Hematopoietic multipotent progenitor cell treated with erythropoietin and hydrocortisone succinate and interleukin-3 and kit ligand, for 15 days (in vitro differentiated cells): ENCODE results near the gene ATP2C1.
"Not testable (repeated sequence)": the region's sequence is repeated elsewhere in the genome, so short reads cannot be mapped to it uniquely, and the experiment has no call there.

Source experiments
- DNase-seq: peaks from one replicate; pipeline ENCODE4 v3.0.0-alpha.2; 2015; ENCODE audit warnings: low spot score

The ATP2C1 gene

DNA sequence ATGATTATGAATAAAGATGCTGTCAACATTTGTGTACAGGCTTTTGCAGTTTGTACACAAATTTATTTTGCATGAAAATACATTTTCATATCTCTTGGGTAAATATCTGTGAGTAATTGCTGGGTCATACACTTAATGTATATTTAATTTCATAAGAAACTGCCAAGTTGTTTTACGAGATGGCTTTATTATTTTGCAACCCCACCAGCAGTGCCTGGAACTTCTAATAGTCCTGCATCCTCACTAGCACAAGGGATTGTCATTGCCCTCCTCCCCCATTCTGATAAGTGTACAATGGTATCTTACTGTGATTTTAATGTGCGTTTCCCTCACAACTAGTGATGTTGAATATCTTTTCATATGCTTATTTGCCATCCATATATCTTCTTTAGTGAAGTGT, 87.6 kb downstream of the ATP2C1 start:
- DNase-seq: no peak

DNA sequence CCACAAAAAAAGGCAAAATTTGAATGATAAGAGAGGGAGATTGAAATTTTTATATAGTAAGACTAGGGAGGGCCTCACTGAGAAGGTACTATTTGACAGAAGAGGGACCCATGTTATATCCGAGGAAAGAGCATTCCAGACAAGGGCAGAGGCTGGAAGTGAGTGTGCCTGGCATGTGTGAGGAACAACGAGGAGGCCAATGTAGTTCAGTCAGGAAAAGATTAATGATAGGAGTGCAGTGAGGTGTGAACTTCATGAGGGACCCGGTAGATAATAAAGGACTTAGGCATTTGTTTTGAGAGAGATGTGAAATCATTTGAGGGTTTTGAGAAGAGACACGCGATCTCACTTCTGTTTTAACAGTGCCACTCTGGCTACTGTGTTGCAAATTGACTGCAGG, 96.4 kb downstream of the ATP2C1 start:
- no peak for DNase-seq

DNA sequence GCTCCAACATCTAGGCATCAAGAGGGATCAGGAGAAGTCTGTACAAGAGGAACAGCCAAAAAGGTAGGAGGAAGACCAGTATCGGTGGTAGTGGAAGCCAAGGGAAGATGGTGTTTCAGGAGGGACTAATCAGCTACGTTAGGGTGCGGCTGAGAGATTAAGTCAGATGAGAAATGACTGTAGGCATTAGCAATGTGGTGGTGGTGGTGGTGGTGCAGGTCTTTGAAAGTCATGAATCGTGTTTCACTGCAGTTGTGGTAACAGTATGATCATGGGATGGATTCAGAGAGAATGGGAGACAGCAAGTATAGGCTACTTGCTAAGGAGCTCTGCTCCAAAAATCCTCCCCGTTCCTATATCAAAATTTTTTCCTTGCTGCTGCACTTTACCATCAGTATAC, 97.2 kb downstream of the ATP2C1 start:
- no peak for DNase-seq

DNA sequence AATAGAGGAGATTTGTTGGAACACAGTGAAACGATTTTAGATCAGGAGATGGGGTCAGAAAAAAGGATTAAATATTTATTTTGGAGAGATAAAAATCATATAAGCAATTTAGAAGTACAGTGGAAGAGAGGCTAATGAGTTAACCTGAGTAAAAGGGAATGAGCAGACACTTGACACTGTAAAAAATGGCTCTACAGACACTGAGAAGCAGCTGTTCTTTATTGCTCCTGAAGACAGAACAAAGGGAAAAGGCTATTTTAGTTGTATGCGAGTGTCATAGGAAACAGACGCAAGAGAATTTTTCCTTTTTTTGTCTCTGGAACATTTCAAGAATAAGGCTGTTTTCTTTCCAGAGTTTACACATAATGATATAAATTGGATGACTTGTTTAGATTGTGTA, 98.5 kb downstream of the ATP2C1 start:
- no peak for DNase-seq

DNA sequence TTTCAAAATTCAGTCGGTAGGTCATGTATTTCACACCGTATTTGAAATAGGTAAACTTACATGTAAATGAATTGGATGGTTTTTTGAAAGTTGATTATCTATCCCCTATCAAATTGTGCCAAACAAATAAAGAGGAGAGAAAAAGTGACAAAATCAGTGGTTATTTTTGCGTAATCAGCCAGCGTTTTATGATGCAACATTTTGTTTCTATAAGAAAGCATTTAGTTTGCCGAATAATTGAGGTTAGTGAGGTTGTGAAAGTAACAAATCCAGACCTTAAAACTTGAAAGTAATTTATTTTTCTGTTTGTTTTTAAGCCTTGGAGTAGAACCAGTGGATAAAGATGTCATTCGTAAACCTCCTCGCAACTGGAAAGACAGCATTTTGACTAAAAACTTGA, 103.4 kb downstream of the ATP2C1 start:
- DNase-seq: no peak

DNA sequence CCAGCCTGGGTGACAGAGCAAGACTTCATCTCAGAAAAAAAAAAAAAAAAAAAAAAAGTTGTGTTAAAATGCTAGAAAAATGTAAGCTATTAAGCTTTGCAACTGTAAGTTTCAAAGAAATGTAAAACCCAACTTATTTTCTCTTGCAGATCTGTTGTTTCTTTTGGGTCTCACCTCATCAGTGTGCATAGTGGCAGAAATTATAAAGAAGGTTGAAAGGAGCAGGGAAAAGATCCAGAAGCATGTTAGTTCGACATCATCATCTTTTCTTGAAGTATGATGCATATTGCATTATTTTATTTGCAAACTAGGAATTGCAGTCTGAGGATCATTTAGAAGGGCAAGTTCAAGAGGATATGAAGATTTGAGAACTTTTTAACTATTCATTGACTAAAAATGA, 107.2 kb downstream of the ATP2C1 start:
- no peak for DNase-seq

DNA sequence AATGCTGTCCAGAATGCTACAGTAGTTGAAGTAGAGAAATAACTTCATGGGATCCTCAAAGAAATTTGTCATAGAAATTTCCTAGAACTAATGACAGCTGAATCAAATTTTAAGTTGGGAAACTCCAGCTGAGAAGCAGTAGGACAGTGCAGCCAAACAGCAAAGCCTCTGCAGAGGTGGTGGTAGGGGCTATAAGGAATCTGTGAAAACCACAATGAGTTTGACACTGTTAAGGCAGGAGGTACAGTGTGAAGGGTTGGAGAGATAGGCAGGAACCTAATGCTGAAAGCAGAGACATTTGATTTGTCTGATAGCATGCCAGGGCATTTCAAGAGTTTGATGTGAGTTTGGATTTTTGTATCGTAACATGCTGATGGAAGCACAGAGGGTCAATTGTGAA, 110.7 kb downstream of the ATP2C1 start:
- no peak for DNase-seq

DNA sequence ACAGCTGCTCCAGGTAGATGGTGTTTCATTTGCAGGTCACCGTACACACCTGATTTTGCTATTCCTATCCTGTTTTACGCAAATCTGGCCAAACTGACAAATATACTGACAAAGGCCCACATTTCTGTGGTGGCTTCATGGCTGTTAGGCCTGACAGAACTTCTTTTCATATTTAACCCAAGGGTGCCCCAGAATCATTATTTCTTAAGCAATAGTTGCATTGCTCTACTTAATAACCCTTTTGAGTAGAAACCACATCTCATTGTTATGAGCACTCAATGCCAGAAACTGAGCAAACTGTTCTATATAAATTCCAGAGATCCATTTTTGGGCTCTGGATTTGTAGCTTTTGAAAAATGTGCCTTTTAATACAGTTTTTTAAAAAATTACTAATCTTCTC, 113.4 kb downstream of the ATP2C1 start:
- no peak for DNase-seq

DNA sequence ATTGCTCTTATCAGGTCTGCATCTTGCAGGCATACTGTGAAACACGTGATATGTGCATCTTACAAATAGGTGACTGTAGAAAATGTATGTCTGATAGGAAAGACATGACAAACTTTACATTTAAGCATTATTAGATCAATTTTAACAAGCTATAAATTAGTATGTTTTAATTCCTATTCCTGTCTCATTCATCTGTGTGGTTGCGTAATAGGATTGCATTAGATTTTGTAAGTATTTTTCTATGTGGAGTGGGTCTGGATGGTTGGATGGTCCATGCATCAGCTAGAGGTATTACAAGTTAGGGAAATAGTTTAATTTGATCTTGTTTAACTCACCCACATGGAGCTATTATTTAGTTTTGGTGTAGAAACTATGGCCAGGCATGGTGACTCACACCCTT, 113.9 kb downstream of the ATP2C1 start:
- no peak for DNase-seq

DNA sequence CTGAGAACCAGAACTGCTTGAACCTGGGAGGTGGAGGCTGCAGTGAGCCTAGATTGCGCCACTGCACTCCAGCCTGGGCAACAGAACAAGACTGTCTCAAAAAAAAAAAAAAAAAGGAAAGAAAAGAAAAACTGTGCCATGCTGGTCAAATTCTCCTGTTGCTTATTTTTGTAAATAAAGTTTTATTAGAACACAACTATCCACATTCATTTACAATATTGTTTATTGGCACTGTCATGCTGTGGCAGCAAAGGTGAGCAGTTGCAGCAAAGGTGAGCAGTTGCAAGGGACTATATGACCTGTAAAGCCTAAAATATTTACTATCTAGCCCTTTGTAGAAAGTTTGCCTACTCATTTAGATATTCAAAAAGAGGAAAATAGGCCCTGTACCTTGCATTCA, 114.4 kb downstream of the ATP2C1 start:
- DNase-seq: no peak

DNA sequence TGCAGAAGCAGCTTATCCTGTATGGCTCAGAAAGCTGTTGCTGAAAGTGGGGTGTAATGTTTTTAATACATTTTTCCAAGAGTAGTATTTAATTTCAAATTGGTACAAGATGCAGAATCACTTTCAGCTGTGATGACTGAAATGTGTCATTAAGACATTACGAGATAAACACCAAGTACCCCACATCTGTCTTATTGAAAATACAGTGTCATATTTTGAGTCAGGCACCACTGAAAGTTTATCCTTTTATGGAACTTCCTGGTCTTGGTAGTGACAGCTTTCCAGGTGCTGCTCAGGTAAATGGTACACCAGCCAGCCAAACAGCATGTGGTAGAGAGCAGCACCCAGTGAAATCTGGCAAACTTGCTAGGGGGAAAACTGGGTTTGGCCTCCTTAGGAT, 115.8 kb downstream of the ATP2C1 start:
- no peak for DNase-seq

DNA sequence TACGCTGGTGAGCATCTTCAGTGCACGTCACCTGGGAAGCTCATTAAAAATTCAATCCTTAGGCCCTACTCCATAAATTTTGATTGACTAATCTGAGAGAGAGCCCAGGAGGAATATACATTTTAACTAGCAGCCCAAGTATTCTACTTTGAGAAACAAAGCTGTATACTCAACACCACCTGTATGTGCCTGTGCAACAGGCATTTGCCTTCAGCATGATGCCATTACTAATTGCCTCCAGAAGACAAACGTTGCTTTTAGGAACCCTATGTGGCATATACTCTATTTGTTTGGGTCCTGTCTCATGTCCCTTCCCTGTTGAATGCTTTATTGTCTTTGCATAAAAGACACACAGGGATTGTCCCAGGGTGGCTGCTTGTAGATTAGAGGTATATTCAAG, 125.1 kb downstream of the ATP2C1 start:
- DNase-seq: no peak

DNA sequence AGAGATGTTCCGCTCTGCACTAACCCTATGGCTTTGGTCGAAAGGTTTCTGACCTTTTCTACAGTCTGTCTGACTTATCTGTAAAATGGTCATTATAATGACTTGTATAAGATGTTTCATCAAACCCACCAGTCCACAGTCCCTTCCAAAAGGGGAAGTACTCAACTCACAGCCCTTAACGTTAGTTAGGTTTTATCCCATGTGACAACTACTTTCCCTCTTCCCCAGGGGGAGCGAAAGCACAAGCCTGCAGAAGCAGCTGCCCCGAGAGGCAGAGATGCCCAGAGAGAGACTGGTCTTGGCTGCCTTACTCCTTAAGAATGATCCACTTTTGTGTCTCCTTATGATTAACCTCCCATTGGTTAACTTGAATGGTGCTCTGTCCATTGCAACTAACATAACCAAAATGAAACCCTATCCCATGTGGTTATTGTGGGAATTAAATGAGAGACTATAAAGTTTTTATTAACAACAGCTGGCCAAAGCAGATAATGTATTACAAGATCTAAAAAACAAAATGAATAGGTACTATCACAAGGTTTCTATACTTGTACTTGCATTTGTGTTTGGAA, 126.3 kb downstream of the ATP2C1 start:
- DNase-seq: no peak

DNA sequence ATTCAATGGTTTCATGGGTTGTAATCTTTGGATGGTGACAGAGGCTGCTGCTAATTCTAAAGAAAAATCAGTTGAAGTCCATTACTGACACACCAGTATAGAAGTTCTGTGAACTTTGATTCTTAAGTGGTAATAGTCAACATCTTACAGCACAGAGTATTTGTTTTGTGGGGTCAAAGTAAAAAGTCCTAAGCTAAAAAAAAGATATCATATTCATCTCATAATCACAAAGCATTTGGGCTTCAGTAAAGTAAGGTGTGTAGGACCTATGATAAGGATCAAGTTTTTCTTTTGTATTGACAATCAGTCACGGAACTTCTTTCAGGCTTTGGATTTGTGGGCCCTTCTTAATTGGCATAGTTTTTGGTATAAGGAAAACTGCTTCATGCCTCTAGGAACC, 131.7 kb downstream of the ATP2C1 start:
- DNase-seq: no peak

DNA sequence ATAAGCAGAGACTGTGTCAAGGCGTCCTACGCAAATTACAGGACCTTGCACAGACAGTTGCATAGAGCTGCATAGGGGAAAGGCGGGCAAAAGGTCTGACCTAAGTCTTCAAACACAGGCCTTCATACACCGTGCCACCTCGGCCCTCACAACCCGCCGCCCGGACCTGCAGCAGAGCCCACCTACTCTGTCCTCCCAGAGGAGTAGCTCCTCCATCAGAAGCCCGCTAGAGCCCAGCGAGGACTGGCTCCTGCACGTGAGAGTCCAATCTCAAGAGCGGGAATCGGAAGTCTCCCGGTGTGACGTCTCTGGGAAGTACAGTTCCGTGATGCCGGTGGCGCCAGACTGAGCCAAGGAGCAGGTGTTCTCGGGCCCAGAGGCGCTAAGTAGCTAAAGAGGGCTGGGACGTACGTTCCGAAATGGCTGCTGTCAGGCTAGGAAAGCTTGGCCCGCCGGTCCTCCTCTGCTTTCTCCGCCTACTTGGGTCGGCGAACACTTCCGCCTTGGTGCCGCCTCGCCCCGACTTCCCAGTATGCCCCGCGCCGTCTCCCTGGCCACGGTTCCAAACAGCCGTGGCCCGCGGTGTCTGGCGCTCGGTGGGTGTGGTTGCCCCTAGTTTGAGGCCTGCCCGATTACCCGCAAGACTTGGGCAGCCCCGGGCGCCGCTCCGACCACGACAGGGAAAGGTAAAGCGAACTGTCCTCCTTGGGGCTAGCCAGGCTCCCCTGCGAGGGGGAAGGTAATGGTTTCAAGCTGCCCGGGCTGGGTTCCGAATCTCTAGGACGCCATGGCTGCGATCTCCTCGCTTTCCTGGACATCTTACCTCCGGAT, 132.7 kb downstream of the ATP2C1 start, which contains the start of the genes ASTE1 and NEK11:
Gene ASTE1, minus strand, starts transcription at position 505 of the 831 bp plus-strand sequence. CDS start 1,519 bp downstream, outside the sequence.
Gene NEK11, plus strand, starts transcription at position 557 of the 831 bp plus-strand sequence. CDS start 2,832 bp downstream, outside the sequence.
- DNase-seq: peak; percentile 93

DNA sequence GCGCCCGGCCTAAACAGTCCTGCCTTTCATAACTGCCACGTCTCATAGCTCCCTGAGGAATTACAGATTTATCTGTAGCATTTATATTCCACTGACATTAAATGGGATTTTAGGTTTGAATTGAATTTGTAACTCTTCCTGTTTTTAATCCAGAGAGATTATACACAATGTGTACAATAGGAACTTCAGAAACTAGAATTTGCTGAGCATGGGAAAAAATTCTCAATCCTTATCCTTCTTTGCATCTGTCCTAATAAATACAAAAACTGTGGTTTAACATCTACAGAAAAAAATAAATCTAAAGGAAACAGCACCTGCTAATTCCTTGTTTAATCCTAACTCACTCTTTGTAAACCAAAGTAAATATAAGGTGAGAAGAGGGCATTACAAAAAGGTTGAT, 135.0 kb downstream of the ATP2C1 start:
- no peak for DNase-seq

DNA sequence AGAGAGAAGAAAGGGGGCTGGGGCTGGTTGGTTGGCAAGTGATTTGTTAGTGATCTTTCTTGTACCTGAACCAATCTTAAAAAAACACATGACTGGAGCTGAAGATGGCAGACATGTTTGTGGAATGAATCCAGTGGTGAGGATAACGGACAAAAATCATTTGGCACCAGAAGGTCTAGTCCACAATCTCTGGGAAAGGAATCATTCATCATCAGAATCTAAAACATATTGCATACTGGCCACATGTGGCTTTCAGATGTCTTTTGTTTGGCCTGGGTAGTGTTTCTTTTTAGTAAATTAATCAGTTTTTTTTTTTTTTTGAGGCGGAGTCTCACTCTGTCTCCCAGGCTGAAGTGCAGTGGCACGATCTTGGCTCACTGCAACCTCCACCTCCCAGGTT, 137.8 kb downstream of the ATP2C1 start:
- DNase-seq: no peak

DNA sequence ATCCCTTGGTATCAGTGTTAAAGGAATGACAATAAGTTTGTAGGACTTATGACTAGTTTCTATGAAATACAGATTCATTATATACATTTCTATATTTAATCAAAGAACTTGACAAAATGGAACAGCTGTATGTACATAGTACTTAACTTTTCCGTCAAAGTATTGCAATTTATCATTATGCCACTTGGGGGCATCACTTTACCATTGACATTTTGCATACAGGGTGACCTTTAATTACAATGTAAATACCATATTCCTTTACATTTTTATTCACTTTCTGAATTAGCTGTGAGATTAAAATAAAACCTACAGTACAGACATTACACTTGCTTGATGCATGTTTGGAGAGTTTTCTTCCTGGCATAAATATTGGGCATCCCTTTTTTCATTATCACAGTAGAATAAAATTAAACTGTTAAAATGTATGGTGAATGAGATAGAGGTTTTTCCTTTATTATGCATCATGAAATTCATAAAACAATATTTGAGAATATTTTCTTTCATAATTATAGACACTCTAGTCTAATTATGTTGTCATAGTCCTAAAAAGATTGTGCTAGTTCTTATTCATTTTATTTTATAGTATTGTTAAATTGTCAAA, 139.7 kb downstream of the ATP2C1 start:
- peak; percentile 64 for DNase-seq

DNA sequence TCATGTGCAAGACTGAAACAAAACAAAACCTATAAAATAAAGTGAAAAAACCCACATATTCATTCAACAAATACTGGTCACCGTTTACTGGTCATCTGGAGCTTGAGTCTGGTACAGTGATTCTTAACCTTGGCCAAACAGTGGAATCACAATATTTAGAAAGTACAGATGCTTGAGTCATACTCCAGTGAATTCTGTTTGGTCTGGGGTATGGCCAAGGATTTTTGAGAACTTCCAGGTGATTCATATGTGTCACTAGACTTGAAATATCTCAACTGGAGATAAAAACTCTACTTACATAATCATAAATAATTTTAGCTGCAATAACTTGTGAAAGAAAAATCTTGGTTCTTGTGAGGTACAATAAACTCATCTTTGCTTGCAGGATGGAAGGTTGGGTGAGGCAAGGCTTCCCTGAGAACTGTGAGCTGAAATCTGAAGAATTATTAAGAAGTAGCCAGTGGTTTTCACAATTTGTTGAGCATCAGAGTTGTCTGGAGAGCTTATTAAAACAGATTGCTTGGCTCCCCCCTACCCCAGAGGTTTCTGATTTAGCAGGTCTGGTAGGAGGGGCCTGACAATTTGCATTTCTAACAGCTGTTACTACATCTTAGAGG, 142.4 kb downstream of the ATP2C1 start:
- no peak for DNase-seq

DNA sequence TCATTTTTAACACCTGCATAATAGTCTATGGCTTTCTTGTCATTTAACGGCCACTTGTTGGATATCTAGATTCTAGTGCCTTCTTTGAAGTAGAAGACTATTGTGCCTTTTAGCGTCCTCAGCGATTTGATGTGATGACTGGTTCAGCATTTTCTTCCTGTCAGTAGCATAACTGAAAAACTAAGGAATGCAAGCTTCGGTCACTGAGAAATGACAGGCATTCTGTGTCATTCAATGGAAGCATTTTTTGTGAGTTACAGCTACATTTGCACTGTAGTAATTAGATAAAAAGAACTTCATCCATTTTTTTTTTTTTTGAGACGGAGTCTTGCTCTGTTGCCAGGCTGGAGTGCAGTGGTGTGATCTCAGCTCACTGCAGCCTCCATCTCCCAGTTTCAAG, 143.1 kb downstream of the ATP2C1 start:
- DNase-seq: no peak

DNA sequence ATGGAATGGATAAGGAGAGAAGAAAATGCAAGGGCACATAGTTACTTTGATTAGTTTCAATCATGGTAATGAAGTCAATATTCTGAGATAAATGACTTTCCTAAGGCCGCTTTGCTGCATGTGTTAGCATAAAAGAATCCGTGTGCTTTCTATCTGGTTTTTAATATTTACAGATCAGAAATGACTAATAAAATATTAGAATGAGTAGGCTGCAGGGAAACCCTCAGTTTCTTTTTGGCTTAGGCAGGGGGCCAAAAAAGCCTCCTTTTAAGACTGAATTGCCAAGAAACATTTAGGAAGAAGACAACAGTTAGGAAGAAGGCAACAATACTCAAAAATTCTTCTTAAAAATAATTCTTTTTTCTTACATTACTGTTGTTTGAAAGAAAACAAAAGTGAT, 144.4 kb downstream of the ATP2C1 start:
- DNase-seq: no peak

DNA sequence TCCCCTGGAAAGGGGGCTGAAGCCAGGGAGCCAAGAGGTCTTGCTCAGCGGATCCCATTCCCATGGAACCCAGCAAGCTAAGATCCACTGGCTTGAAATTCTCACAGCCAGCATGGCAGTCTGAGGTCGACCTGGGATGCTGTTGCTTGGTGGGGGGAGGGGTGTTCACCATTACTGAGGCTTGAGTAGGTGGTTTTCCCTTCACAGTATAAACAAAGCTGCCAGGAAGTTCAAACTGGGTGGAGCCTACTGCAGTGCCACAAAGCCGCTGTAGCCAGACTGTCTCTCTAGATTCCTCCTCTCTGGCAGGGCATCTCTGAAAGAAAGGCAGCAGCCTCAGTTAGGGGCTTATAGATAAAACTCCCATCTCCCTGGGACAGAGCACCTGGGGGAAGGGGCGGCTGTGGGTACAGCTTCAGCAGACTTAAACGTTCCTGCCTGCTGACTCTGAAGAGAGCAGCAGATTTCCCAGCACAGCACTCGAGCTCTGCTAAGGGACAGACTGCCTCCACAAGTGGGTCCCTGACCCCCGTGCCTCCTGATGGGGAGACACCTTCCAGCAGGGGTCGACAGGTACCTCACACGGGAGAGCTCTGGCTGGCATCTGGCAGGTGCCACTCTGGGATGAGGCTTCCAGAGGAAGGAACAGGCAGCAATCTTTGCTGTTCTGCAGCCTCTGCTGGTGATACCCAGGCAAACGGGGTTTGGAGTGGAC, 148.5 kb downstream of the ATP2C1 start:
- not testable (repeated sequence) for DNase-seq
